AG08395 (cell line): ENCODE measurements around the gene EIPR1.
"Not testable (repeated sequence)": the region's sequence is repeated elsewhere in the genome, so short reads cannot be mapped to it uniquely, and the experiment has no call there.

Experiments used
- DNase-seq: peaks from one replicate; pipeline ENCODE4 v3.0.0; 2012; ENCODE audit warnings: mixed read lengths, low spot score

The EIPR1 gene

DNA sequence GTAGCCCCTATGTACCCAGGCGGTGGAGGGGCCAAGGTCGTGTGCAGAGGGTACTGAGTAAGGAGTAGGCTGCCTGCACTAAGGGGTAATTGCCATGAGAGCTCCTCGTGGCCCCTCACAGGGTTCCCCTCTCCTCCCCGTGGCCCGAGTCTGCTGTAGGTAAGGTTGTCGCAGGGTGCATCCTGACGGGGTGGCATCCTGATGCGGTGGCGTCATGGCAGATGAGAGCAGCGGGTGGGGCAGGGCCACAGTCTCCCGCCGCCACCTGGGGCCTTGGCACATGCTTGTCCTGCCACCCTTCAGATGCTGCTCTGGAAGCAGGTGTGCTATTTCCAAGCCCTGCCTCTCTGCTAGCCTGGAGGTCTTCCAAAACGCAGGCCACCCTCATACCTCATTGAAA is 89.7 kb downstream of the EIPR1 start:
- DNase-seq = no peak

DNA sequence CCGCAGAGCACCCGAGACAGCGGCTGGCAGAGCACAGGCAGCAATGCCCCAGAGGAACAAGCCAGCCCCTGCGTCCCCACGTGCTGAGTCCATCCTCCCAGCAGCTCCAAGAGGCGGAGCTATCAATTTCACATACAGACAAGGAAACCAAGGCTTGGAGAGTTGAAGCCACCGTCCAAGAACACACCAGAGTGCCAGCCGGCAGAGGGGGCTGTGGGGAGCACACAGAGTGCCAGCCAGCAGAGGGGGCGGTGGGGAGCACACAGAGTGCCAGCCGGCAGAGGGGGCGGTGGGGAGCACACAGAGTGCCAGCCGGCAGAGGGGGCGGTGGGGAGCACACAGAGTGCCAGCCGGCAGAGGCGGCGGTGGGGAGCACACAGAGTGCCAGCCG is 91.0 kb downstream of the EIPR1 start:
- not testable (repeated sequence) for DNase-seq

DNA sequence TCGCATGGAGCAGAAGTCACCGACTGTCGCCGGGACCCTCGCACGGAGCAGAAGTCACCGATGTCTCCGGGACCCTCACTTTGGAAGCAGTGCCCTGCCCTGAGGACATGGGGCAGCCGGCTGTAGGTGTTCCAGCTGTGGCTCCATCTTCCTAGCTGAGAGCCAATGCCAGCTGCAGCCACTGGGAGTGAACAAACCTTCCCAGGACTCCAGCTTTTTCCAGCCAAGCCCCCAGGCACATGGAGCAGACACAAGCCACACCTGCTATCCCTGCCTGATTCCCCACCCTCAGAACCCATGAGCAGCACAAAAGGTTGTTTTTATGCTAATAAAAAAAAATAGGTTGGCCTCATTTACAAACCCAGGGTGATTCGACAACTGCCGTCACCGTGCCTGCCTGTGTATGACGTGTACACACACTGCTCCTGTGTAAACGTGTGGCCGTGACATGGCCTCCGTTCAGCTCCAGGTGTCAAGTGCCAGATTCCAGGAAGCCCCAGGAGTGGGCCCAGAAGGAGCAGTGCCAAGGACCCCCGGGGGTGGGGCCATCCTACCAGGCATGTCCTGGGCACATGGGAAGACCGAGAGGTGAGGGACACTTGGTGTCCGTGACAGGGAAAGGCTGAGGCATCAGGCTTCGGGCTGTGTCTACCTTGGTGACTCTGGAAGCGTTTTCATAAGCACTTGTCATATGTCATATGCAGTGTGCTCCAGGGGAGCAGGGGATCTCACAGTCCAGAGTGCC is 91.5 kb downstream of the EIPR1 start:
- DNase-seq = no peak

DNA sequence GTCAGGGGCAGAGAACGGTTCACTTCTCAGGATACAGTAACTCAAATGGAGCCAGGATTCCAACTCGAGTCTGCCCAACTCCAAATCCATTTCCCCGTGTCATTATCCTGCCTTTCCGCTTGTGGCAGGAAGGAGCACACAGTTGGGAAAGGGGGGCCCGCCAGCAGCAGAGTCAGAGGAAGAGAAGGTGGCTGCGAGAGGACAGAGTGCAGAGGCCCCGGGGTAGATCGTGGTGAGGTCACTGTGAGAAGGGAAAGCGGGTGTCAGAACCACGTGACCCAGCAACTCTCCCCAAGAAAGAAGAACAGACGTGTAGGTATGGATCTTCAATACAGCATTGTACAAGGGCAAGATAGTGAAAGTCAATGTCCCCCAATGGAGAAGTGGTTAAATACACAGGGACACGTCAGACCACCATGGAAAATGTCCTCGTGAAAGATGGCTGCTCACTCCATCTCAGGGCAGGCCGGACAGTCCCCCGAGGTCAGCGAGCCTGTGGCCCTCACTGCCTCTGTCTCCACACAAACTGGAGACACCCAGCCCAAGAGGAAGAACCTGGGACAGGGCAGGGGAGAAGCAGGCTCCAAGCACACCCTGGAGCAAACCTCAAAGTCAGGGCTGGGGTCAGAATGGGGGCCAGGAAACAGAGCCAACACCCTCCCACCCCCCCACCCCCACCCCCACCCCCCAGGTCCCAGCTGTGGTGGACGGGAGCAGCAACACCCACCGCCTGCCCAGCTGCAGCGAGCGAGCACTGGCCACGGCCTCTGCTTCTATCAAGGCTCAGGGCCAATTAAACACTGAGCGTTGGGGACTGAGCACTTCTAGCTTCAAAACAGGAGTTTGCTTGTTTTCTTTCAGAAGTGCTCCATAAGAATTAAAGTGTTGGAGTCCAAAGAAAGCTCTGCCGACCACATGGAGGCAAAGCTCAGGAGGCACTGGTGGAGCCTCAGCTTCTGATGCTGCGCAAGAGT is 92.7 kb downstream of the EIPR1 start:
- DNase-seq = no peak

DNA sequence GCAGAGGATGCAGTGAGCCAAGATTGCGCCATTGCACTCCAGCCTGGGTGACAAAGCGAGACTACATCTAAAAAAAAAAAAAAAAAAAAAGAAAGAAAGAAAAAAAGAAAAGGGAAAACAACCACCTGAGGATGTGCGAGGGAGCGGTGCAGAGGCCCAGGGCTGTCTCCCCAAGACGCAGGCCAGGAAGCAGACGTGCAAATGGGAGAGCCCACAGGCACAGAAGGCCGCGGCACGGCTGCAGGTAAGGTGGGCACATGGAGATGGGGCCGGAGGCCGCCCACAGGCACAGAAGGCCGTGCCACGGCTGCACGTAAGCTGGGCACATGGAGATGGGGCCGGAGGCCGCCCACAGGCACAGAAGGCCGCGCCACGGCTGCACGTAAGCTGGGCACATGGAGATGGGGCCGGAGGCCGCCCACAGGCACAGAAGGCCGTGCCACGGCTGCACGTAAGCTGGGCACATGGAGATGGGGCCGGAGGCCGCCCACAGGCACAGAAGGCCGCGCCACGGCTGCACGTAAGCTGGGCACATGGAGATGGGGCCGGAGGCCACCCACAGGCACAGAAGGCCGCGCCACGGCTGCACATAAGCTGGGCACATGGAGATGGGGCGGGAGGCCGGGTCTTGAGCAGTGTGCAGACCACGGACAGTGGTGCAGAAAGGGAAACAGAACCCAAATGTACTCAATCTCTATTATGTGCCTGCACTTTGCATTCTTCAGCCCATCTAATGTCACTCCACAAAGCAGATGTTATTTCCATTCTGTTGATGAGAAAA is 93.6 kb downstream of the EIPR1 start:
- not testable (repeated sequence) for DNase-seq

DNA sequence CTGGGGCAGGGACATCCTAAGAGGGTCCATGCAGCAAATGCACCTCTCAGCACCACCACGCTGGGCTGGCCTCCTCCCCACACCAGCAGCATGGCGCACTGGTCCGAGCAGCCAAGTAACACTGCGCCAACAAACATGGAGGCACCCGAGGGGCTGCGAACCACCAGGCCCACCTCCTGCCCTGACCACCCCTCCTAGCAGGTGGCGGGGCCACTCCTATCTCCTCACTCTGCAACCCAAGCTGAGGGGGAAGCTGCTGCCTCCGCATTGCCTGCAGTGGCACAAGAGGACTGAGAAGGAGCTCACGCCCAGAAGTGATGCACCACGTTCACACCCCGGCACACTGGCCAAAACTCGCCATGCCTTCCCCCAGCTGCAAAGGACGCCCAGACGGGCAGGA is 94.4 kb downstream of the EIPR1 start:
- no peak for DNase-seq

DNA sequence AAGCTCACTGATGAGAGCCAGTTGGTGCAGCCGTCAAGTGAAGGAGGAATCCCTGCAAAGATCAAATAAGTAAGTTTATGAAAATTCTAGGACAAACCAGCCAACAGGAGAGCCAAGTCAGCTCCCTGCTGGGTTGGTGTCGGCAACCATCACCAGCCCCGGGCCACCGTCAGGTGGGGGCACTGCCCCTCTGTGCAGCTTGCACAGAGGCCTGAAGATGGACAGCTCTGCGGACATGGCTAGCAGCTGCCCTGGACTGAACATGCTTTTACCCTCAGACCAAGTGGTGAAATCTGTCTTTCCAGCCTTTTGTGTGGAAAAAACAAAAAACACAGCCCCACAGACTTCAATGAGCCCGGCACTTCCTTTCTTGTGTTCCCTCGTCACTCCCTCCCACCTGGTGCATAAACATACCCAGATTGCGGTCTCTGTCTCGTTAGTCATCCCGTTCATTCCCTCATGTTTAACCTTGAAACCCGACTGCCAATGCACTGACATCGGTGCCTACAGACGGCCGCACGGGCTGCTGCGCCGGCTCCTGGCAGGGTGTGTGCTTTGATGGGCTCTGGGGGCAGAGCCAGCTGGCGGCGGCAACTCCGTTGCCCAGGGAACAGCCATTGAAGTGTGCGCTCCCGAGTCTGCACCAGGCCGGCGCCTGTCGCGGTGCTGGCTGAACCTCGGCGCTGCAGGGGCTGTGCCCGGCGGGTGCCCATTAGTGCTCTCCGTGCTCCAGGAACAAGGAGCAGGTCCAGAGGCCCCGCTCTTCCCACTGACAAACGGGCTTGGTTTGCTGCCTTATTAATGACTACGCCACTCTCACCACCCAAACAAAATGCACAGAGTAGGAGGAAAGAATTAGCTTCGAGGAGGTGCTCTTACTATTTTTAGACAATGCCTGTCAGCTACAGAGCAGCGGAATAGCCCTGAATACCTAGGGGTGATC is 95.3 kb downstream of the EIPR1 start:
- peak; percentile 58 for DNase-seq

DNA sequence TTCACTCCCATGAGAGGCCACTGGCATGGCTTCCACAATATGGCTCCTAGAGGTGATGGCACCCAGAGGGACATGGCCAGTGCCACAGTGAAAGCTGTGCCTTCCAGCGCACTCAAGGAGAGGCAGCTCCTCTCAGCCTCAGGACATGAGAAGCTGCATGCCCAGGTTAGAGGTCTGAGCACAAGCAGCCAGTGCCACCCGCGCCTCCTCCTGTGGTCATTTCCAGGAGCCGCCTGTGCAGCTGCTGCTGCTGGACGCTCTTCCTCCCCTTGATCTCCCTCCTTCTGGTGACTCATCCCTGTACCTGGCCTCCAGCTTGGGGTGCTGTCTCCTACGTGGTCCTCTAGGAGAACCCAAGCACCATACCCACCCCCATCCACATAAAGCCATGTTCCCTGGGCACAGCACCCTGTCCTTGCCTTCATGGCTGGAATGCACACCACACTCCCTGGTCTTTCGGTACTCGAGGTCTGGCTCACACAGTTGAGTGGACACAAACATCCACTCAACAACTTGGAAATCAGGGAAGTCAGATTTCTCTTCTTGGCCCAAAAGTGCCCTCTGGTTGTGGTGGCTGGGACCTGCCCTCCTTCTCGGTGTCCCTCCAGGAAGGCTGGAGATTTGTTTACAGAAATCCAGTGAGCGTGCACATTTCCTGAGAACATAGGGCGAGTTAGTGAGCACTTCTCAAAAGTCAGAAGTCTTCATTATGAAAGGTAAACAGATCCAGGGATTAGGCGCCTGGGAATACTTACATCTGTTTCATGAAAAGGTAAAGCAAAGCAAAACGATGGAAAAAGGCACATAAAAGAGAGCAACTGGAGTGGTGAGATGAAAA is 96.7 kb downstream of the EIPR1 start:
- no peak for DNase-seq

DNA sequence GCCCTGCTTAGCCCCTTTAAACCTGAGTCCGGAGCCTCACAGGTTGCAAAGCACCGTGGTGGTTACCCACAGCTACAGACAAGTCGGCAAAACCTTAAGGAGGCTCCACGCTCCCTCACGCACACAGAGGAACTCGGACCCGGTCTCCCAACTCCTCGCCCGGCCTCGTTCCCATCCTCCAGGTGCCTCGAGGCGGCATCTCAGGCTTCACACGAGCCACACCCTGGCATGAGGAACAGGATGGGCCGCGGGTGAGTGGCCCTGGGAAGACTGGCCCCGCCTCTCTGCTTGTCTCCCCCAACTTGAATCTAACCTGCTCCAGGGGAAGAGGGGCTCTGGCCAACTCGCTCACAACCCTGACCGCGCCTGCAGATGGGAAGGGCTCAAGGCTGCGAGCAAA is 97.4 kb downstream of the EIPR1 start:
- DNase-seq = no peak

DNA sequence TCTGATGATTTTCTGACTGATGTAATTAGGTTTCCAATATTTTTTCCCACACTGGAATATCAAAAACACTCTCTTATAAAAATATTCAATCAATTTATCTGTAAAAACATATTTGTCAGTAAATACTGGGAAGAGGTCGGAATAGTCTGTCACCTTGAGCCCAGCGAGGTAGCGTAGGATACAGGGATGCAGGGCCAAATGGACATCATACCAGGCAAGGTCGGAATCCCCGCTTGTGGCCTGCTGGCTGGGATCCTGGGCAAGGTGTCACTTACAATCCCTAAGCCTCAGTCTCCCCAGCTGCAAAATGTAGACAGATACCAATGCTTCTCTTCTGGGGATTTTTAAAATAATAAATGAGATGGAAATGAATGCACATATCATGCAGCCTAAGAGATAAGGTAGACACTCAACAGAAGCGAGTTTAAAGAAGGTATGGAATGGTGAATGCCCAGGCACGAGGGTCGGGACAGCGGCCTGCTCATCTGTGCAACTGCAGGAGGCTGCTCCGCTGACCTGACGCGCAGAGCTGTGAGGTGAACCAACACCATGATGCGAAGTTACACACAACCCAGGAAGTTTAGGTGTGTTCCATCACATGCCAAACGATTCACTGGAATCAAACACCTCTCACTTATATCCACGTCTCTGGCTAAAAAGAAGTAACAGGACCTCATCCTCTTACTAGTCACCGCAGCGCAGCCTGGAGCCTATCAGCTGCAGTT is 98.2 kb downstream of the EIPR1 start:
- DNase-seq = no peak

DNA sequence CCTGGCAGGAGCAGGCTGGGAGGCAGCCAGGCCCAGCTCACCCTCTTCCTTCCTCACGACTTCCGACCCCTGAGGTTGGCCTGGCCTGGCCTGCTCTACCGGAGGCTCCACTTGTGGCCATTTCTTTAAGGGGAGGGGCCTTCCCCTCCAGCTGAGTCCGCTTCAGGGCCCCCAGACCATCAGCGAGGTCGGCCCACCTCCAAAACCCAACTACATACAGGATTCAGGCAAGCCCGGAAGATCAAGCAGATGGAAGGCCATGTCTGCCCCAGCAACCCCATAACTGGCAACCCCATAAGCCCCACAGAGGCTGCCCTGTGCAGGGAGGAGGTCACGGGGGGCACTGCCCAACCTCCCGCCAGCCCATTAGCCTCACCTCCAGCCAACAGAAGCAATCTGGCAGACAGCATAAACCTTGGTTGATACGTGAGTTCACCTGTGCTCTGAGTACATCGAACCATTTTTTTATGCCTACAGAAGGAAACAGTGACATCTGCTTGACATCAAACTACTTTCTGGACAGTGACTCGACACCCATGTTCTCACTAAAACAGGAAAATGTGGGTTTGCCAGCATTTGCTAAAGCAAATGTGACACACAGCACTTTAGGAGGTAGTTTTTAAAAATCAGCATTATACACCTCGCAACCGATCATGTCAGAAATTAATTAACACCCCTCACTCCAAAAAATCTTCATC is 98.9 kb downstream of the EIPR1 start:
- DNase-seq = no peak

DNA sequence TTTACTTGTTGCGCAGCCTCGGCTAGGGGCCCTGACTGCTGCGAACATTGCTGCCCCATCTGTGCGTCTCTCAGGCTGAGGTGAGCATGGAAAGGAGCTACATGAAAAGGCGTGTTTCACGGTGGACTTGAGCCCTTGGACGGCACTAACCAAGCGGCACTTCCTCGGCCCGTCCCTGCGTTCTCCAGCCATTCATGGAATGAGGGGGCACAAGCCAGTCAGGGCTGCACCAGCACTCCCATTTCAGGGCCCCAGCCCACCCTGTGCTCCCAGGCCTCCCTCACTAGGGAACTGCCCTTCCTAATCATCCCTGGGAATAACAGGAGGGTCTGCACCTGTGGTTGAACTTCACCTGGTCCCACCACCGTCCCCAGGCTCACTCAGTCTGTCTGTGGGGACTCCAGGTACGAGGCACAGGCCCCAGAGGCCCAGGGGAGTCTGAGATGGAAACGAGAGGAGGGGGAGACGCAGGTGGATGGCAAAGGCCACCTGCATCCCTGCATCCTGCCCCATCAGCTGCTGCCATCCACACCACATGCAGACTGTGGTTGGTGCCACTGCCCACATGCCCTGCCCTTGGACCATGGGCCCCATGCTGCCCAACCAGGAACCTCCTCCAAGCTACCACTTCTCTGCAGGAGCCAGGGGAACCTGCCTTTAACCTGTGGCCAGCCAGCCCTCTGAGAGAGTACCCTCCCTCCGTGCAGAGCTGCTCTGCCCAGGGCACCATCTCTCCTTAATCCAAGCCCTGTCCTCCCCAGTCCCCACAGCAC is 99.7 kb downstream of the EIPR1 start:
- DNase-seq = no peak

DNA sequence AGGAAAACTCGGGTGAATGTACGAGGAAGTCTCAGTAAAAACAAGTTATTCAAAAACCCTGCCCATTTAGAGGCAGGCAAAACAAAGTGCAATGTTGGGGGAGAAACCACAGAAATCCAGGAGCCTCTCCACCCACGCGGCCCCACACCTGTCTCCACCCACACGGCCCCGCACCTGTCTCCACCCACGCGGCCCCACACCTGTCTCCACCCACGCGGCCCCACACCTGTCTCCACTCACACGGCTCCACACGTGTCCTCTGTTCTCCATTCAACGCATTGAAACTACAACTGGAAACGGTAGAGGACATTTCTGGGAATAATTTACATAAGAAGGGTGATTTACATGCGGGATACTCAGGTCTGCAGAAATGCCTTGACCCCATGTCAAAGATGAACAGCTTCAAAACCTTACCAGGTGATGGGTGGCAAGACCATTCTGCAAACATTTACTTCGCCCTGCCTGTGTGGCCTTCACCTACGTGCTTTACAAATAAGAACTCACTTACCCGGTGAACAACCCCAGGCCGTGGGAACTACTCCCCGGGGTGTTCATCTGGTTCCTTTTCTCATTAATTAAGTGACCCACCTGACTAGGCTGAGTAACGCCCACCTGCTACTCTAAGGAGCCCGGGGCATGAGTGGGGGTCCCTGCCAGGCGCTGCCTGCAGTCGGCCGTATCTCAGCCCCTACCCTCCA is 100.4 kb downstream of the EIPR1 start:
- no peak for DNase-seq

DNA sequence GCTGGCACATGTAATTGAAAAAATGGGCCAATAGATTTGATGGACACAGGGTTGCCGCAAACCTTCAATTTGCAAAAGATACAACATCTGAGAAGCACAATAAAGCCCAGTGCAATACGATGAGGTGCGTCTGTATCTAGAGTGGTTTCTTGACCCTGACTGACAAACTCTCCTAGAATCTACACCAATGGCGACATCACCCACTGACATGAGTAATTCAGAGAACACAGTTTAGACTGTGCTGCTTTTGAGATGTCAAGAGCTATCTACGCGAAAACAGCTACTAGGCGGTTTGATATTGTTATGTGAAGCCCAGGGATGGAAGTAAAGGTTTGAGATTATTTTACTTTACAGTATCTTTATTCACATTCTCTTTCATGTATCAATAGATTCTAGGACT is 104.9 kb downstream of the EIPR1 start:
- DNase-seq = no peak

DNA sequence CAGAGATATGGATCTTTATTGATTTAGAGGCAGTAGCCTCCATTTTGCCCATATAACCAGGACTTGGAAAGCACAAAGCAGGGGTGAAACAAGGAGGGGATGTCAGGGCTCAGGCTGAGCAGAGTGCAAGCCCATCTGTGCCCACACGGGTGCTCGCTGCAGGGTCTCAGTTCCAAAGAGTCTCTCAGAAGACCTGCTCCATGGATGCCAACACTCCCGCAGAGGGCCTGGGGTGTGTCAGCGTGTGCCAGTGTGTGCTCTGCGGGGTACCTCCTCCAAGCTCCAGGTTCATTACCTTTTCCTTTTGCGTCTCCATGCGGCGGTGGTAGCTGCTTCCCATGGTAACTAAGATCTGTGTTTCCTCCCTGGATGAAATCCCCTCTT is 107.5 kb downstream of the EIPR1 start:
- DNase-seq = no peak

DNA sequence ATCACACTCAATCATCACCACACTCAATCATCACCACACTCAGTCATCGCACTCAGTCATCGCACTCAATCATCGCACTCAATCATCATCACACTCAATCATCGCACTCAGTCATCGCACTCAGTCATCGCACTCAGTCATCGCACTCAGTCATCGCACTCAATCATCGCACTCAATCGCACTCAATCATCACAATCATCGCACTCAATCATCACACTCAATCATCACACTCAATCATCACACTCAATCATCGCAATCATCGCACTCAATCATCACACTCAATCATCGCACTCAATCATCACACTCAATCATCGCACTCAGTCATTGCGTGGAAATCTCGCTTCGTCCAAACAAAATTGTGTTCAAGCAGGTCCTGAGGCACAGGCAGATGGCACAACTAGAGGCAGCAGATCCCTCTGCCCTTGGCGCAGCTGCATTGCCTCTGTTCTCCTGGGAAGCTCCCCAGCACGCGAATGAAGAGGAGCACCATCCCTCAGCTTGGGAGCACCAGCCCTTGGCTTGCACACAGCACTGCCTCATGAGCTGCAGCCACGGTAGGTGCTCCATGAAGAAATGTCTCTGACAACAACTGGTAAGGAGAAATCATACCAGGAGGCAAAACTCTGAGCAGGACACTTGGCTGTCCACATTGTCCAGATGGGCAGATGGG is 108.1 kb downstream of the EIPR1 start:
- DNase-seq = no peak

DNA sequence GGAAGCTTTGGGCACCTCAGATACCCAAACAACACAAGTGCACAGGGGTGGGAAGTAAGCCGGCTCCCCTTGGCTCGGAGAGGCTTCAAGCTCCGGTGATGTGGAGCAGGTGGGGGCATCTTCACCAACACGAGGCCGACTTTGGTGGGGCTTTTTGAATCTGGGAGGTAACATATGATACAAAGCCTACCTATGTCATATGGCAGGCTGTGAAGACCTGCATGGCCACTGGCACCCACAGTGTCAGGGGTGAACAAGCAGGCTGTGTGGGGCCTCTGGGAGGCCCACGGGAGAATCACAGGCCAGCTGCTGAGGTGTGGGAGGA is 109.0 kb downstream of the EIPR1 start:
- DNase-seq = no peak
